Spleen (tissue), 11 donors: Measurements from ENCODE around the gene FAM184A. TPM values are rescaled to one million over a fixed set of nuclear protein-coding genes. Genes with fewer than 3 reads are reported as not detected.

Experiments
- DNase-seq: peaks from one replicate; pipeline ENCODE4 v3.0.0-alpha.2; 2020
- H3K27ac ChIP-seq, 8 donors: fragments of 200-600 bp; sonication (generic) in 7 of 8; 1 replicate in 4 of 8; 2 replicates in 4 of 8; pipeline versions ENCODE4 v1.5.0 to v1.8.0; 2016 to 2021; ENCODE audit warnings: inconsistent platforms in 4 of 8, mild to moderate bottlenecking in 4 of 8, moderate library complexity in 1 of 8
- H3K27me3 ChIP-seq, 7 donors: fragments of 200-600 bp; sonication (generic) in 6 of 7; replicated peaks in 1 of 7; 1 replicate in 4 of 7; 2 replicates in 3 of 7; pipeline versions ENCODE4 v1.5.0 to v1.8.0; 2016 to 2021; ENCODE audit warnings: inconsistent platforms in 3 of 7, mild to moderate bottlenecking in 1 of 7
- H3K36me3 ChIP-seq, 6 donors: fragments of 200-600 bp; sonication (generic) in 5 of 6; 1 replicate in 4 of 6; 2 replicates in 2 of 6; pipeline versions ENCODE4 v1.5.0 to v1.8.0; 2016 to 2021; ENCODE audit warnings: inconsistent platforms in 2 of 6
- H3K4me1 ChIP-seq, 6 donors: fragments of 200-600 bp; sonication (generic) in 5 of 6; 1 replicate in 3 of 6; 2 replicates in 3 of 6; pipeline versions ENCODE4 v1.5.0 to v1.8.0; 2016 to 2021; ENCODE audit warnings: inconsistent platforms in 3 of 6
- H3K4me3 ChIP-seq, 8 donors: fragments of 200-600 bp; sonication (generic) in 7 of 8; 1 replicate in 4 of 8; 2 replicates in 4 of 8; pipeline versions ENCODE4 v1.5.0 to v1.8.0; 2016 to 2021; ENCODE audit warnings: inconsistent platforms in 4 of 8, mild to moderate bottlenecking in 4 of 8, moderate library complexity in 2 of 8
- H3K9me3 ChIP-seq, 8 donors: fragments of 200-600 bp; sonication (generic) in 7 of 8; 1 replicate in 4 of 8; 2 replicates in 4 of 8; pipeline versions ENCODE4 v1.5.0 to v1.8.0; 2016 to 2021; ENCODE audit warnings: inconsistent platforms in 4 of 8
- CTCF ChIP-seq, 11 experiments: fragments of 200-600 bp in 7 of 11; fragments of 450-650 bp in 4 of 11; sonication (generic) in 4 of 11; IDR thresholded peaks in 8 of 11; conservative IDR thresholded peaks in 3 of 11; 1 replicate in 7 of 11; 2 replicates in 4 of 11; pipeline versions ENCODE4 v1.4.0 to v1.8.0; 2016 to 2021; ENCODE audit warnings: antibody characterized with exemption in 11 of 11, inconsistent platforms in 4 of 11, mild to moderate bottlenecking in 1 of 11
- POLR2A ChIP-seq, 3 donors: fragments of 450-650 bp; IDR thresholded peaks; one replicate each; pipeline ENCODE4 v1.5.1; 2017; ENCODE audit warnings: antibody characterized with exemption in 3 of 3, mild to moderate bottlenecking in 1 of 3
- POLR2AphosphoS5 ChIP-seq, 3 donors: sonication (generic); formaldehyde crosslinking; IDR thresholded peaks; one replicate each; pipeline ENCODE4 v1.5.1; 2017; ENCODE audit warnings: antibody characterized with exemption in 3 of 3
- whole genome bisulfite sequencing, 5 donors: extraction: QIAGEN DNeasy Blood & Tissue Kit in 3 of 5; methylation state at CpG; one replicate each; pipeline versions ENCODE4 v1.1.5 to v1.1.7; 2013 to 2018; 5-methylcytosine and 5-hydroxymethylcytosine counted together
- intact Hi-C: fragments of 100-400 bp; cut with DNase I; formaldehyde crosslinking; loops from one replicate; pipeline ENCODE4 v1.15.0; 2023; ENCODE audit warnings: low total_unique reads
- polyA plus RNA-seq, 3 donors: library from polyadenylated mRNA; stranded (reverse); fragments of 200-250 nt; gene quantifications; one replicate each; pipeline ENCODE4 v1.2.1, GENCODE V29; 2013
- total RNA-seq, 7 donors: library from RNA; depleted of rRNA in 3 of 7; stranded (reverse); fragments of >200 nt in 3 of 7; fragmentation: NEBNext Ultra II Directional in 4 of 7; extraction: Animal tissue kit (Norgen Biotek cat#: 25700) in 4 of 7; gene quantifications; one replicate each; pipeline versions ENCODE4 v1.1.0 to v1.2.1, GENCODE V29; 2016 to 2021
- donor health status: healthy with polysubstance abuse.
- donor health status: DM: no; HTN: no; CAD: no; lungs with moderate emphysema.
- donor health status: DM: no; HTN: no; CAD: no.
- donor health status: Bipolar disorder and iron deficiency.
- donor health status: healthy.
- donor health status: DM: no; HTN: no; CAD: no.
- donor health status: DM: yes; HTN: yes; CAD: no.

FAM184A gene
- total and polyA plus RNA-seq, 10 donors, result 0.66 to 2.0 (median 1.2) TPM

- TF ChIP-seq CTCF (IDR thresholded peaks at IDR 0.05 in 8 of 11, conservative IDR thresholded peaks at IDR 0.05 in 3 of 11), result no peak
- no peak for TF ChIP-seq POLR2A (IDR thresholded peaks at IDR 0.05)
- no peak for TF ChIP-seq POLR2AphosphoS5 (IDR thresholded peaks at IDR 0.05)
- Histone ChIP-seq H3K27ac (no peak overlapping the region), H3K4me1 (peaks cover 0 to 6% (median 0%) of the 10 kb centered on the region in 6 donors), H3K4me3 (no peak overlapping the region), H3K36me3 (no peaks in the 10 kb centered on the region), H3K27me3 (no peaks in the 10 kb centered on the region), H3K9me3 (no peaks in the 10 kb centered on the region)
- DNase-seq, result no peak
- WGBS, 5 donors, result 82 to 90% (median 87%) methylated on average over 3 to 4 of the region's 4 CpGs
- intact Hi-C loops, result no loop called here
Observed at GRCh38 chr6:119126140-119126539, 47.7 kb upstream of the FAM184A start.

DNA sequence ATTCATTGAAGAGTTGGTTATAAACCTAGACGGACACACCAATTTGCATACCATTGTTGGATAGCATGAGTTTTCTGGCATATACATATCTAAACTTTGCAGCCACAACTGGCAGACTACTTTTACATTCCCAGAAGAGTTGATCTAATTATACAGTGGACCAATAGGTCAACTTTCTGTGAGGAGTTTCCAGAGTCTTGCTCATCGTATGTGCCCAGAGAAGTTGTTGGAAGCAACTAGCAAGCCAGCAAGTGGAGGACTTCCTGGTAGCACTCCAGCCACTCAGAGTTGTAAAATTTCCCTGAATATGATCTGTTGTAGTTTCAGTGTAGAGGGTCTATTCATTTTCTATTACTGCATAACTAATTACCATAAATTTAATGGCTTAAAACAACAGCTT lies 47.1 kb upstream of the FAM184A start:
- H3K36me3 ChIP-seq, result no peaks in the 10 kb centered on the region
- intact Hi-C loops, result no loop called here
- H3K27ac ChIP-seq, result no peak overlapping the region
- no peak overlapping the region for H3K4me3 ChIP-seq
- H3K27me3 ChIP-seq, result no peaks in the 10 kb centered on the region
- no peak for DNase-seq
- TF ChIP-seq POLR2AphosphoS5 (IDR thresholded peaks at IDR 0.05), result no peak
- no peak for TF ChIP-seq CTCF (IDR thresholded peaks at IDR 0.05 in 8 of 11, conservative IDR thresholded peaks at IDR 0.05 in 3 of 11)
- no peak for TF ChIP-seq POLR2A (IDR thresholded peaks at IDR 0.05)
- WGBS, 5 donors, result 76 to 97% (median 96%) methylated on average over 2 of the region's 2 CpGs
- H3K4me1 ChIP-seq, result peaks cover 0 to 6% (median 0%) of the 10 kb centered on the region in 6 donors
- no peaks in the 10 kb centered on the region for H3K9me3 ChIP-seq

DNA sequence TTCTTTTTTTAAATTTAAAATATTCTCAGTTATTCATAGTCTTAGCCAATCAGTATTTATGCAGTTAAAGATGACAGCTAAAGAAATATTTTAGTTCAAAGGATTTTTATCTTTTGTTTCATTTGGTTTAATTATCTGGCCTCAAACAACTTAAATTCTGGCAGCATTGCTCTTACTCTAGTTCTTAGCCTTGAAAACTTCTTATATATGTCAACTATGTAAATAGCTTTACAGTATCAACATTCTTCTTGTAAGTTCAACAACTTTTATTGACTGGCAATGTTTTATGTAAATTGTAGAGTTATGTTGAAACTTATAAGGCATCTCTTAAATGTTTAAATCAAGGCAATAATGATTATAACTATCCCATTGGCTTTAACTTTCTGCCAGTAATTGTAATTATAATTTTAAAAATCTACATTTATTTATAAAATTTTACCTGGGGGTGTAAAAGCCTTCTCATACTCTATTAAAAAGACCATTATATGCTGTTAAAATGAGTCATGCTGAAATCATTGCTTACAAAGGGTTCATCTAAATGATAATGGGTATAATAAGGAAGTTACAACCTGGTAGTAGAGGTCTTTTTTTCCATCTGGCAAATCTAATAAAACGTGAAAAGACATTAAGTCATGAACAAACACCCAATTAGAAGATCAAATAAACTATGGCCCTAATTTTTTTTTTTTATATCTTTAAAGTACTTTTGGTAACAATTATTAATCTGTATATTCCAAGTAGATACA lies 45.8 kb upstream of the FAM184A start:
- DNase-seq, result no peak
- Histone ChIP-seq H3K27me3 (no peaks in the 10 kb centered on the region), H3K9me3 (no peaks in the 10 kb centered on the region), H3K27ac (no peak overlapping the region), H3K4me3 (no peak overlapping the region), H3K36me3 (no peaks in the 10 kb centered on the region), H3K4me1 (peaks cover 0 to 2% (median 0%) of the 10 kb centered on the region in 6 donors)
- TF ChIP-seq POLR2AphosphoS5 (IDR thresholded peaks at IDR 0.05) (no peak), POLR2A (IDR thresholded peaks at IDR 0.05) (no peak), CTCF (IDR thresholded peaks at IDR 0.05 in 8 of 11, conservative IDR thresholded peaks at IDR 0.05 in 3 of 11) (no peak)
- 55 to 85% (median 64%) methylated on average over 1 of the region's 1 CpG for WGBS, 5 donors
- intact Hi-C loops, result no loop called here

GRCh38 chr6:119122336-119122735 lies 43.9 kb upstream of the FAM184A start:
- H3K36me3 ChIP-seq, result no peaks in the 10 kb centered on the region
- H3K4me3 ChIP-seq, result no peak overlapping the region
- no peaks in the 10 kb centered on the region for H3K4me1 ChIP-seq
- DNase-seq, result no peak
- no peaks in the 10 kb centered on the region for H3K9me3 ChIP-seq
- H3K27me3 ChIP-seq, result no peaks in the 10 kb centered on the region
- TF ChIP-seq POLR2A (IDR thresholded peaks at IDR 0.05) (no peak), CTCF (IDR thresholded peaks at IDR 0.05 in 8 of 11, conservative IDR thresholded peaks at IDR 0.05 in 3 of 11) (no peak), POLR2AphosphoS5 (IDR thresholded peaks at IDR 0.05) (no peak)
- no peak overlapping the region for H3K27ac ChIP-seq
- intact Hi-C loops, result no loop called here
- 67 to 81% (median 74%) methylated on average over 4 of the region's 4 CpGs for WGBS, 5 donors
